ENCODE data around the gene SLCO3A1.

SLCO3A1 gene

GRCh38 chr15:91916051-91916450 is 62.5 kb downstream of the SLCO3A1 start:
- no peak for DNase-seq

DNA sequence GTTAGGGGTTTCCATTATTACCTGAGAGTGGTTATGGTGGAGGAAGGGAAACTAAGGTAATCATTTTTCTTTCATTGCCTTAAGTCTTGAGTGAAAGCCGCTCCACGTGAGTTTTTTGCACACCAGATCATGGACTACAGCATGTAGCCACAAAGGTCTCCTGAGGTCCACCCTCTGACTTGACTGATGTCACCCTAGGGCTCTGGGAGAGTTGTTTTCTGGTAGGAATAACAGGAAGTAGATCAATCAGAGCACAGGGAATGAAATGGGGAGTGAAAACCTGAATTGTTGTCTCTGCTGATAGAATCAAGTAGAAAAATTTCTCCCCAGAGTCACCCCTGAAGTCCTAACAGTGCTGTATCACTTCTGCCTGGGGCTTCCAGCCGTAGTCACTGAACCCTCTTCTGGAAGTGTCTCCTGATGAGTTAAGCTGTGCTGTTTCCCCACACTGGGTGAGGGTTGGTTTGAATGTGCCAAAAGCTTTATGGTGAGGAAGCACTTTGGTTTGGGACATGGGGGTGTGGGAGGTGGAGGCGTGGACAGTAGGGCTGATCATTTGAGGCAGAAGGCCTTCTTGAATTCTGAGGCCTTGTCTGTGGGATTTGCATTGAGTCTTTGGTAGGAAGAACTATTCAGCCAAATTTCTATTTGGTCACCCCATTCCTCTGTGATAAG is 64.3 kb downstream of the SLCO3A1 start:
- DNase-seq = no peak

DNA sequence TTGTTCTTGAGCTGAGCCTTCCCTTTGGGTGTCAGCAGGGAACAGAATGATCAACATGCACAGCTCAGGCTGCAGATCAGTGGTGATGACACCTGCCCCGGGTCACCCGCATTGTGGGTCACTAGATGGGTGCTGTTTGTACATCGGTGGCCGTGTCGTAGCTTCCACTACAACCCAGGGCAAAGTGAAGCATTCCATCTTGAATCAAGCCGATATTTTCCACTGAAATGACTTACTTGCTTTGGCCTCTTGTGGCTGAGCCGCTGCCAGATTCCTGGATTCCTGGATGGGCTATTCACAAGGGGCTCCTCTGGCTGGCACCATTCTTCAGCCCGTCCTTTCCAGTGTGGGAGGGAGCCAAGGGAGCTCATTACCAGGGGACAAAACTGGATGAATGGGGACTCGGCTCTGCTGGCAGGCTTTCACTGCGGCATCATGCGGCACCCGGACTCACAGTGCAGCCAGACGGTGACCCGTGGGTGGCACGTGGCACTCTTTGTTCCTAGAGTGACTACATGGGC is 65.6 kb downstream of the SLCO3A1 start:
- no peak for DNase-seq

DNA sequence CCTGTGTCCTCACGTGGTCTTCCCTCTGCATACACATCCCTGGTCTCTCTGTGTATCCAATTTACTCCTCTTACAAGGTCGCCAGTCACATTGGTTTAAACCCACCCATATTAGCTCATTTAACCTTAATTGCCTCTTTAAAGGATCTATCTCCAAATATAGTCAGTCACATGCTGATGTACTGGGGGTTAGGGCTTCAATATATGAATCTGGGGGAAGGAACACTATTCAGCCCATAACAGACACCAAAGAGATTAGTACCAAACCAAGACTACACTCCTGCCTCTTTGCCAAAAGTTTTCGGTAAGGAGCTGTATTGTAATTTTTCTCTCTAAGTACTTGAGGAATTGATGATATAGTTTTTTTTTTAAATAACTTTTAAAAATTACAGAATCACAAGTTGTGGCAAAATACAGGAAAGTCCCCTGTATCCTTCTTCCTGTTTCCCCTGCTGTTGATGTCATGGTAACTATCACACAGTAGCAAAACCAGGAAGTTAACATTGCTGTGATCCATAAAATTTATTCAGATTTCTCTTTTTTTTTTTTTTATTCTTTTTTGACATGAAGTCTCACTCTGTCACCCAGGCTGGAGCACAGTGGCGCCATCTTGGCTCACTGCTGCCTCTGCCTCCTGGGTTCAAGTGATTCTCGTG is 67.8 kb downstream of the SLCO3A1 start:
- no peak for DNase-seq

DNA sequence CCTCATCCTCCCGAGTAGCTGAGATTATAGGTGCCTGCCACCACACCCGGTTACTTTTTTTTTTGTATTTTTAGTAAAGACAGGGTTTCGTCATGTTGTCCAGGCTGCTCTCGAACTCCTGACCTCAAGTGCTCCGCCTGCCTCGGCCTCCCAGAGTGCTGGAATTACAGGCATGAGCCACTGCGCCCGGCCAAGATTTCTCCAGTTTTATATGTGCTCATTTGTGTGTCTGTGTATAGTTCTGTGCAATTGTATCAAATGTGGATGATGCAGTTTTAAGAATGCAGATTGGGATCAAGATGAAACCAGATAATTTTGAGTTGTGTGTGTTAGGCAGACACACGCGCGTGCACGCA is 68.3 kb downstream of the SLCO3A1 start:
- DNase-seq = no peak

- DNase-seq = no peak
These were observed 69.4 kb downstream of the SLCO3A1 start for GRCh38 chr15:91922646-91923547.

DNA sequence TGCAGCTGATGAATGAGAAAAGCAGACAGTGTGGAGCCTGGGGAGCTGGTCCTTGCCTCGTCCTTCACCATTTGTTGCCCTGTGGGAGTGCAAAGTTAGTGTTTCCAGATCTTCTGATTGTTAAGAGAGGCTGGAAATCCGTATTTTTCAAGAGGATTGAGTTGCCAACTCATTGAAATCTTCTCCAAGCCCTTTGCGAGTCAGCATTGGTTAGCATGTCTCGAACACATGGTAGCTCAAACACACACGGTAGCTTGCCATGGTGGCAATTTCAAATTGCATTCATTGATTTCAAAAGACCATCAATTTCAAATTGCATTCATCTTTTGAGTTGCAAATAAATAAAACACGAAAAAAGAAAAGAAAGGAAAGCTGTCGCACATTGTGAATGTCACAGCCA is 70.7 kb downstream of the SLCO3A1 start:
- DNase-seq = no peak

- DNase-seq = no peak
These were observed 71.5 kb downstream of the SLCO3A1 start for GRCh38 chr15:91924837-91925495.

- no peak for DNase-seq
These were observed 72.3 kb downstream of the SLCO3A1 start for GRCh38 chr15:91925794-91926193.

GRCh38 chr15:91926908-91927270 is 73.4 kb downstream of the SLCO3A1 start:
- DNase-seq = no peak

- no peak for DNase-seq
These were observed 74.1 kb downstream of the SLCO3A1 start for GRCh38 chr15:91927585-91927984.

GRCh38 chr15:91928675-91929074 is 75.2 kb downstream of the SLCO3A1 start:
- no peak for DNase-seq

DNA sequence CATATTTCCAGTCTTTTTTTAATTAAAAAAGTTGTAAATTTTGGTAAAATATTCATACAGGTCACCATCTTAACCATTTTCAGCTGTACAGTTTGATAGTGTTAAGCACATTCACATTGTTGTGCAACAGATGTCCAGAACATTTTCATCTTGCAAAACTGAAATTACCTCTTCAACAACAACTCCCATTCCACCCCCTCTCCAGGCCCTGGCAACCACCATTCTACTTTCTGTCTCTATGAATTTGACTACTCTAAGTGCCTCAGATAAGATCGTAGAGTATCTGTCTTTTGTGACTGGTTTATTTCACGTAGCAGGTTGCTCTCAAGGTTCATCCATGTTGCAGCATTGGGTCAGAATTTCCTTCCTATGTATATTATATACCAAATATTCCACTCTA is 76.0 kb downstream of the SLCO3A1 start:
- no peak for DNase-seq

GRCh38 chr15:91930092-91930491 is 76.6 kb downstream of the SLCO3A1 start:
- no peak for DNase-seq

GRCh38 chr15:91936182-91936775 is 82.8 kb downstream of the SLCO3A1 start:
- DNase-seq = no peak

- no peak for DNase-seq
These were observed 83.4 kb downstream of the SLCO3A1 start for GRCh38 chr15:91936927-91937326.

DNA sequence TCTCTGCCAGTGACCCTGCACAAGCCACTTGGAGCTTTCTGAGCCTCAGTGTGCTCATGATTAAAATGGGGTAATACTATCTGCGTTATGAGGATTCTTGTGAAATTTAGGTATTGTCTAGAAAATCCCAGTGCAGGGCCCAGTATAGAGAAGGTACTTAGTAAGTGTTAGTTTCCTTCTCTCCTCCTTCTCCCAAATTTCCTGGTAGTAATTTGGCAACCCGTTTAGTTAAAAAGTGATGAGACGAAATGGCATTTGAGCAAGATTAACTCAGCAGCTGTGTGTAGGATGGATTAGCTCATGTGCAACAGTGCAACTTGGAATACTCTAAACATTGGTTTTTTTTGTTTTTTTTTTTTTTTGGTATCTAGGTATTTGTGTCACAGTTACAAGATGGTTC is 84.6 kb downstream of the SLCO3A1 start:
- DNase-seq = no peak

DNA sequence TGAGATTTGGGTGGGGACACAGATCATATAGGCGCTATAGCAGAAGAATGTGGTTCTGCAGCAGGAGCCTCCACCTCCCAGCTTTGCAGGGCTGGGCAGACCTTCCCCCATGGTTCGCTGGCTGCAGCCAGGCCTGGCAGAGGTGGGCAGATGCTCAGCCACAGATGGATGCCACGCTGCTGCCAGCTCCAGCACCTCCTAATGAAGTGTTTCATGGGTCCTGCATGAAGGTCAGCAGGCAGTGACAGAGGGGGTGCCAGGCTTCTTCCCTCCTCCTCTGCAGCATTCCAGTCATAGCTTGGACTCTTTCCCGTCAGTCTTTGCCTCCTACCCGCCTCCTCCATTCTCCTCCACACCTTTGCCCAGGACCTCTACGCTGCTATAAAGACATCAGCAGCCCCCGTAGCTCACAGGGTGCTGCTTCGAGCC is 85.9 kb downstream of the SLCO3A1 start:
- no peak for DNase-seq

DNA sequence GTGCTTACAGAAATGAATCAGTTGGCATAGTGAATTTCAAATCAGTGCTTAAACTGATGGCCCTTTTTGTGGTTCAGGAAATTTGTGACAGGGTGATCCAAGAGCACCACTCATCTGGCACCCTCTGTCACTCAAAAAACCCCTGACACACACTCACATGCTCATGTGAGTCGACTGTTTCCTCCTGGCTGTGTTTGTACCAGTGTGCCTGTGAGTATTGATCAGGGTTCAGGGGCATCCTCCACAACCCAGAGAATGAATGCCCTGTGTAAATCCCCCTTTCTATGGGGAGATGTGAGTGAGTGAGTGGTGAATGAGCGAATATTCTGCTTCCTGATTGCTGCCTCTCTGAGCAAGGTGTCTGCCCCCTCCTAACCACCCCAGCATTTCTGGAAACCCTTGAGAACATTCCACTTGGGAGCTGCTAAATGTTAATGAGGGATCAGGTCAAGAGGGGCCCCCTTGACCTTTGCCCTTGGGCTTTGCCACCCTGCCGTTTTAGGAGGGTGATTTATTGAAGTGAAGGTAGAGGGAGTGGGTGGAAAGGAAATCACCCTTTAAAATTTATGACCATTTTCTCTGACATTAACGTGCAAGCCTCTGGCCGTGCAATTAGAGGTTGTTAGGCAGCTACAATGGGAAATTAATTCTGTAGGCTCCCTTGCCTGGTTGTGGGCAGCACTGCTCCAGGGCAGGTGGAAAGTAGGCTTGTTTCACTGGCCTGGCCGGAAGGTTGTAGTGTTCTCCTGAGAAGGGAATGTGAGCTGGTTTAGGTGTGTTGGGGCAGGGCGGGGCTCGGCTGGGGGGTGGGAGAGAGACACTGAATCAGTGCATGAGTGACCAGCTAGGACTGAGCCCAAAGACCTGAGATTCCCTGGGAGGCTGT is 87.2 kb downstream of the SLCO3A1 start:
- no peak for DNase-seq

DNA sequence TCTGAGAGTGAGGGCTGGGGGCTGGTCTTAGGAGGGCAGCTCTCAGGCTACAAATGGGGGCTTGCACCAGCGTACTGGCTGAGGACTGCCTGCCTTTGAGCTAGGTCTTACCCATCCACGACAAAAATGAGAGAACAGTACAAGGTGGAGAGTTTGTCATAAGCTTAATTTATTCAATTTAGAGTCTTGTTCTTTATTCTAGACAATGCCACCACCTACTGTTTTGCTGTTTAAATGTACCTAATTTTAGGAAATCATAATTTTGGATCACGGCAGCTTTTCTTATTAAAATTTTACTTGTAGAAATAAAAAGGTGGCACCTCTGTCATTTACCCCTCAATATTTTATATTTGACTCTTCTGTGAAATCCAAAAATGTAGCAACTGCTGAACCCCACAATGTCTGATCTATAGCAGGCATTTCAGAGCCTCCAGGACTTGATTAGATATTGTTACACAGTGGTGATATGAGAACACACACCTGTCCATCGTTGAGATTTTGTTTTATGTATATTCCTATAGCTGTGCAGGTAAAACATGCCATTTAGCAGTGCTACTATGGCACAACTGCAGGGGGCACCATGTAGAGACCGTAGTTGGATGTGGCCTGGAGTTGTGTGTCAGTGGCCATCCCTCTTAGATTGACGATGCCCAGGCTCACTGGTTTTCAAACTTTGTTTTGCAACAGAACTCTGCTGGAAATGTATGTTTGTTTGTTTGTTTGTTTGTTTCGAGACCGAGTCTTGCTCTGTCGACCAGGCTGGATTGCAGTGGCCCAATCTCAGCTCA is 88.6 kb downstream of the SLCO3A1 start:
- no peak for DNase-seq

Data from SIG-M5 (cell line).